ENCODE data around the gene ZFP69. TPM values are rescaled to one million over a fixed set of nuclear protein-coding genes. Genes with fewer than 3 reads are reported as not detected.

ZFP69 gene
- 1.6 and 2.5 TPM in 2 replicates for total RNA-seq (2012; rRNA removed)
- polyA plus RNA-seq (2012; rRNA removed): 1.2 TPM in 2 replicates
- 0.54 and 0.83 TPM in 2 replicates for polyA plus RNA-seq (2012; cell fraction: cytosol; rRNA removed)
- polyA plus RNA-seq (2012; cell fraction: nucleus; rRNA removed; ENCODE audit: low replicate concordance): 0.74 and 2.2 TPM in 2 replicates
- Bru-seq, nascent RNA: percentile 43 among the genes with signal in this experiment
- BruChase-seq, experiment 1, labeled RNA remaining after a 6-hour chase: percentile 49 among the genes with signal in this experiment
- BruChase-seq, experiment 2, labeled RNA remaining after a 2-hour chase: percentile 44 among the genes with signal in this experiment
- long read RNA-seq, partial matches to known transcripts: 0 of 8 reads
- long read RNA-seq, other reads (novel, unspliced or antisense): 7 of 8 reads

- peak within 1 kb of the TSS; percentile 89 for H3K4me2 ChIP-seq (ENCODE audit: low read depth, low read length)
- DNase-seq: peak; percentile 51
- in situ Hi-C loops (cut with MboI; ENCODE audit: low sequenced_read_pairs): no loop called here
- H3K9me1 ChIP-seq (ENCODE audit: insufficient read depth, low read length): no peaks in the 10 kb centered on the region; the same call in 1 of the 2 replicates
- peak within 1 kb of the TSS; percentile 50 for H3K56ac ChIP-seq (ENCODE audit: extremely low read depth, insufficient read depth, low read length)
- no peak within 1 kb of the TSS for H2BK20ac ChIP-seq (ENCODE audit: low read depth, low read length)
- H4K5ac ChIP-seq (ENCODE audit: low read depth, low read length): peak within 1 kb of the TSS; percentile 98
- peaks cover 0 to 11% of the 10 kb centered on the region in 2 experiments; a peak in 2 of 4 replicates for H3K79me1 ChIP-seq (ENCODE audit: low read depth in 1 of 2, low read length in 2 of 2)
- H4K8ac ChIP-seq (ENCODE audit: low read depth in 2 of 2, low read length in 2 of 2): peak within 1 kb of the TSS; percentile 83 to 99
- TF ChIP-seq RCOR1 (IDR thresholded peaks at IDR 0.05; ENCODE audit: insufficient replicate concordance, low read length) (no peak), SMC3 (IDR thresholded peaks at IDR 0.05; ENCODE audit: low read depth, low read length) (no peak), NFE2L2 (IDR thresholded peaks at IDR 0.05; ENCODE audit: low read depth, low read length) (no peak), MXI1 (IDR thresholded peaks at IDR 0.05; ENCODE audit: borderline replicate concordance, low read depth, low read length) (peak; percentile 65; the same call in 1 of the 2 replicates), USF2 (IDR thresholded peaks at IDR 0.05; ENCODE audit: low read depth, low read length) (no peak), BHLHE40 (IDR thresholded peaks at IDR 0.05; ENCODE audit: low read depth, low read length) (no peak), MAZ (IDR thresholded peaks at IDR 0.05; ENCODE audit: borderline replicate concordance, low read depth, low read length) (peak; percentile 25; the same call in 1 of the 2 replicates), FOS (IDR thresholded peaks at IDR 0.05; ENCODE audit: low read depth, low read length) (no peak), MAFK (IDR thresholded peaks at IDR 0.05; ENCODE audit: low read depth, low read length) (no peak), ELK1 (IDR thresholded peaks at IDR 0.05; ENCODE audit: borderline replicate concordance, low read depth, low read length) (no peak), CTCF (conservative IDR thresholded peaks at IDR 0.05; ENCODE audit: low read depth, low read length) (no peak)
- WGBS, 2 experiments (ENCODE audit: extremely low coverage in 2 of 2, insufficient read length in 1 of 2): 1% methylated on average over 37 of the region's 65 CpGs; no CpG with 5 or more reads in 1 of the 2 experiments
- no TSS peak for BruUV-seq (replicated peaks)
- peak within 1 kb of the TSS; percentile 79 for H3K23ac ChIP-seq (ENCODE audit: low read depth, low read length)
- peak within 1 kb of the TSS; percentile 21 for H2BK5ac ChIP-seq (ENCODE audit: low read depth, low read length, poor library complexity, severe bottlenecking)
- peak within 1 kb of the TSS; percentile 28 for H2BK120ac ChIP-seq (ENCODE audit: low read depth, low read length)
- H2AK9ac ChIP-seq (replicated peaks; ENCODE audit: low read depth, low read length, poor library complexity): peak within 1 kb of the TSS; percentile 63
- H3K9me3 ChIP-seq (ENCODE audit: control insufficient read depth, insufficient read depth, low read length): peaks cover 18% of the 10 kb centered on the region
- no peaks in the 10 kb centered on the region for H3K27me3 ChIP-seq (ENCODE audit: control insufficient read depth, insufficient read depth, low read length)
- H3K27ac ChIP-seq (ENCODE audit: insufficient read depth, low read length): peak within 1 kb of the TSS; percentile 84
- H3K9ac ChIP-seq (ENCODE audit: low read depth, low read length): peak within 1 kb of the TSS; percentile 96
- H3K14ac ChIP-seq (replicated peaks; ENCODE audit: low read depth, low read length): peak within 1 kb of the TSS; percentile 90
- intact Hi-C loops (cut with micrococcal nuclease): no loop called here
- peak within 1 kb of the TSS; percentile 98 for H3K4me3 ChIP-seq (ENCODE audit: insufficient read depth, low read depth, low read length)
- dilution Hi-C loops (cut with HindIII; ENCODE audit: low sequenced_read_pairs, unreplicated experiment): no loop called here
- H3K4me1 ChIP-seq (ENCODE audit: control insufficient read depth, insufficient read depth, low read length): 0 out of 2 replicates have a peak, but pooled peaks cover 2% of the 10 kb centered on the region
- peak; percentile 97 for ATAC-seq (ENCODE audit: low read depth)
- H2AK5ac ChIP-seq (ENCODE audit: low read depth, low read length): no peak within 1 kb of the TSS
- ChIA-PET CTCF (interaction anchor here (0.5 kb wide), 1 partner anchor 271 kb away, joined by 3 read pairs; no protein-coding TSS in a partner anchor), POLR2A (ENCODE audit: unreplicated experiment) (no interaction called here)
- peak within 1 kb of the TSS; percentile 64 for H3K4ac ChIP-seq (ENCODE audit: low read depth, low read length)
- 0 out of 3 replicates have a peak within 1 kb of the TSS, but pooled peaks have one; percentile 23 for H2BK15ac ChIP-seq (ENCODE audit: low read depth, low read length)
- H3K36me3 ChIP-seq (ENCODE audit: control insufficient read depth, insufficient read depth, low read length): peaks cover 2% of the 10 kb centered on the region
- H4K20me1 ChIP-seq (ENCODE audit: insufficient read depth, low read length): no peaks in the 10 kb centered on the region
- H4K91ac ChIP-seq (ENCODE audit: insufficient read depth, low read depth, low read length): peak within 1 kb of the TSS; percentile 81; the same call in 1 of the 2 replicates
- H3K18ac ChIP-seq (ENCODE audit: low read depth, low read length): peak within 1 kb of the TSS; percentile 86
- H2AFZ ChIP-seq (replicated peaks; ENCODE audit: low read length, poor library complexity): peak within 1 kb of the TSS; percentile 88
Observed at GRCh38 chr1:40476924-40477677, at the start of gene ZFP69. Gene ZFP69, plus strand, starts transcription at chr1:40477290. Its CDS starts 2,072 bp downstream, at chr1:40479362.
